CD14-positive monocyte (primary cell): Measurements from ENCODE around the gene FGD6. TPM values are rescaled to one million over a fixed set of nuclear protein-coding genes. Genes with fewer than 3 reads are reported as not detected.

Experiments used
- DNase-seq, 3 donors: peaks; one replicate each; pipeline ENCODE4 v3.0.0-alpha.2; 2011 to 2022
- H2AFZ ChIP-seq: 2 replicates; pipeline ENCODE4 v1.6.0; 2012; ENCODE audit warnings: mild to moderate bottlenecking, low read depth, low read length, inconsistent platforms; ENCODE audit not compliant: insufficient read depth, poor library complexity, severe bottlenecking
- H3K27ac ChIP-seq, 2 donors: 1 replicate in 1 of 2; 2 replicates in 1 of 2; pipeline ENCODE4 v1.5.1; 2012 to 2013; ENCODE audit warnings: low read length in 2 of 2, control low read depth in 1 of 2, inconsistent platforms in 1 of 2, low read depth in 1 of 2, mild to moderate bottlenecking in 1 of 2
- H3K27me3 ChIP-seq, 2 donors: one replicate each; pipeline versions ENCODE4 v1.6.0 to v1.6.1; 2011 to 2013; ENCODE audit warnings: low read length in 2 of 2; ENCODE audit not compliant: control insufficient read depth in 2 of 2, insufficient read depth in 2 of 2
- H3K36me3 ChIP-seq, 2 donors: replicated peaks in 1 of 2; 1 replicate in 1 of 2; 2 replicates in 1 of 2; pipeline versions ENCODE4 v1.5.1 to v1.6.1; 2012 to 2013; ENCODE audit warnings: low read length in 2 of 2, control low read depth in 1 of 2, inconsistent platforms in 1 of 2, mild to moderate bottlenecking in 1 of 2; ENCODE audit not compliant: insufficient read depth in 2 of 2, control insufficient read depth in 1 of 2
- H3K4me1 ChIP-seq, 2 donors: 1 replicate in 1 of 2; 2 replicates in 1 of 2; pipeline versions ENCODE4 v1.5.1 to v1.6.1; 2012 to 2013; ENCODE audit warnings: low read length in 2 of 2, control low read depth in 1 of 2, inconsistent platforms in 1 of 2, mild to moderate bottlenecking in 1 of 2, moderate library complexity in 1 of 2; ENCODE audit not compliant: insufficient read depth in 2 of 2, control insufficient read depth in 1 of 2
- H3K4me2 ChIP-seq: replicated peaks from 2 replicates; pipeline ENCODE3; 2012; ENCODE audit warnings: low read length, moderate library complexity, mild to moderate bottlenecking; ENCODE audit not compliant: poor library complexity, severe bottlenecking; ENCODE audit errors: extremely low read depth
- H3K4me3 ChIP-seq, 3 experiments: fragments of 200-600 bp in 1 of 3; sonication (generic) in 1 of 3; replicated peaks in 1 of 3; 1 replicate in 2 of 3; 2 replicates in 1 of 3; pipeline ENCODE4 v1.5.1; 2011 to 2013; ENCODE audit warnings: low read length in 3 of 3, mild to moderate bottlenecking in 3 of 3, control low read depth in 2 of 3, low read depth in 2 of 3, inconsistent platforms in 1 of 3, moderate library complexity in 1 of 3
- H3K79me2 ChIP-seq: 2 replicates; pipeline ENCODE4 v1.6.0; 2012; ENCODE audit warnings: mild to moderate bottlenecking, control low read depth, inconsistent platforms, low read length, moderate library complexity; ENCODE audit not compliant: insufficient read depth
- H3K9ac ChIP-seq: 2 replicates; pipeline ENCODE4 v1.6.0; 2017; ENCODE audit warnings: low read length, mild to moderate bottlenecking; ENCODE audit not compliant: insufficient read depth, poor library complexity, severe bottlenecking
- H3K9me3 ChIP-seq, 2 donors: replicated peaks in 1 of 2; 1 replicate in 1 of 2; 2 replicates in 1 of 2; pipeline versions ENCODE4 v1.5.1 to v1.6.1; 2012 to 2013; ENCODE audit warnings: low read length in 2 of 2, control low read depth in 1 of 2; ENCODE audit not compliant: control insufficient read depth in 1 of 2, insufficient read depth in 1 of 2
- H4K20me1 ChIP-seq: 2 replicates; pipeline ENCODE4 v1.6.0; 2012; ENCODE audit warnings: mild to moderate bottlenecking, low read length, control low read depth, moderate library complexity; ENCODE audit not compliant: insufficient read depth
- H3K27ac Mint-ChIP-seq, 7 donors: one replicate each; pipeline ENCODE4 v1.8.0; 2020; ENCODE audit warnings: mild to moderate bottlenecking in 7 of 7, mixed read lengths in 7 of 7, moderate library complexity in 6 of 7, inconsistent platforms in 2 of 7
- H3K27me3 Mint-ChIP-seq, 3 donors: one replicate each; pipeline ENCODE4 v1.8.0; 2021 to 2022; ENCODE audit warnings: low read depth in 3 of 3, mild to moderate bottlenecking in 3 of 3, mixed read lengths in 3 of 3, moderate library complexity in 3 of 3, inconsistent platforms in 1 of 3
- H3K36me3 Mint-ChIP-seq, 2 donors: one replicate each; pipeline ENCODE4 v1.8.0; 2020; ENCODE audit warnings: mixed read lengths in 2 of 2, inconsistent platforms in 1 of 2, mild to moderate bottlenecking in 1 of 2
- H3K4me1 Mint-ChIP-seq: one replicate; pipeline ENCODE4 v1.8.0; 2020; ENCODE audit warnings: mild to moderate bottlenecking, mixed read lengths
- H3K4me3 Mint-ChIP-seq, 2 donors: one replicate each; pipeline ENCODE4 v1.8.0; 2020; ENCODE audit warnings: mild to moderate bottlenecking in 2 of 2, mixed read lengths in 2 of 2, moderate library complexity in 1 of 2
- H3K9me3 Mint-ChIP-seq, 7 donors: one replicate each; pipeline ENCODE4 v1.8.0; 2020 to 2022; ENCODE audit warnings: mixed read lengths in 7 of 7, mild to moderate bottlenecking in 6 of 7, moderate library complexity in 6 of 7, inconsistent platforms in 2 of 7
- WGBS: methylation state at CpG from one replicate; pipeline ENCODE4 v1.1.5; 2013; ENCODE audit warnings: missing lambda C conversion rate; ENCODE audit not compliant: insufficient coverage; 5-methylcytosine and 5-hydroxymethylcytosine counted together
- intact Hi-C, 2 donors: fragments of 100-400 bp; cut with micrococcal nuclease; formaldehyde crosslinking; loops; one replicate each; pipeline versions ENCODE4 v1.15.0 to v1.15.1; 2023
- polyA plus RNA-seq, 3 donors: library from polyadenylated mRNA; depleted of rRNA in 1 of 3; unstranded in 2 of 3; stranded (reverse) in 1 of 3; fragments of 300-500 nt in 2 of 3; fragments of >200 nt in 1 of 3; fragmentation: Illumina TruSeq in 2 of 3; gene quantifications; 1 replicate in 2 of 3; 2 replicates in 1 of 3; pipeline ENCODE4 v1.2.3, GENCODE V29; 2012 to 2021
- TF ChIP-seq, protein P1 (sequence below): fragments of 200-600 bp; IDR thresholded peaks from one replicate; pipeline ENCODE4 v1.8.0; 2022; ENCODE audit warnings: antibody characterized with exemption, mild to moderate bottlenecking

FGD6 gene
- polyA plus RNA-seq, 3 donors: 4.0 to 8.1 (median 5.3) TPM

DNA sequence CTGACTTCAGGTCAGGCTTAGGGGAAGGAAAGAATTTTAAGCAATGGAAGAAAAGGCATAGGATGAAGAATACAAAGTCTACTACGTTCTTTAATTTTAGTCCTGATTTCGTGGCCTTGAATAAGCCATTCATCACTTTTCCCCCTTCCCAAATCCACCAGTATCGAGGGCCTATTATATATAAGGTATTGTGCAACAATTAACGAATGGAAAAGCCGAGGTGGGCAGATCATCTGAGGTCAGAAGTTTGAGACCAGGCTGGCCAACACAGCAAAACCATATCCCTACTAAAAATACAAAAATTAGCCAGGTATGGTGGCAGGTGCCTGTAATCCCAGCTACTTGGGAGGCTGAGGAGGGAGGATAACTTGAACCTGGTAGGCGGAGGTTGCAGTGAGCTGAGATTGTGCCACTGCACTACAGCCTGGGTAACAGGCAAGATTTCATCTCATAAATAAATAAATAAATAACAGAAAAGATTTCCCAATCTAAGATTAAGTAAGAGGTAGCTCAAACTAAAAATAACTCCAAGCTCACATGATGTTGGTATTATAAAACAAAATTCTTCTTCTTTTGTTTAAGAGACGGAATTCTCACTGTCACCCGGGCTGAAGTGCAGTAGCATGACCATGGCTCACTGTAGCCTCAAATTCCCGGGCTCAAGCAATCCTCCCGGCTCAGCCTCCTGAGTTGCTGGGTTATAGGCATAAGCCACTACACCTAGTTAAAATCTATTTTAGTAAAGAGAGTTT is 85.5 kb downstream of the FGD6 start:
- peak overlapping the region in 1 of 3 experiments; percentile 34 for H3K4me3 ChIP-seq
- peak overlapping the region in 1 of 2 donors; percentile 35 for H3K4me3 Mint-ChIP-seq
- peak; percentile 64 to 78 (median 75) for DNase-seq
- peak overlapping the region; percentile 41 for H3K4me2 ChIP-seq
- intact Hi-C loops: loop anchor here in 1 of 2 donors (5.0 kb wide), 1 partner anchor 86 kb away; the partner anchor contains the start of genes FGD6 and VEZT
- TF ChIP-seq, protein P1, sequence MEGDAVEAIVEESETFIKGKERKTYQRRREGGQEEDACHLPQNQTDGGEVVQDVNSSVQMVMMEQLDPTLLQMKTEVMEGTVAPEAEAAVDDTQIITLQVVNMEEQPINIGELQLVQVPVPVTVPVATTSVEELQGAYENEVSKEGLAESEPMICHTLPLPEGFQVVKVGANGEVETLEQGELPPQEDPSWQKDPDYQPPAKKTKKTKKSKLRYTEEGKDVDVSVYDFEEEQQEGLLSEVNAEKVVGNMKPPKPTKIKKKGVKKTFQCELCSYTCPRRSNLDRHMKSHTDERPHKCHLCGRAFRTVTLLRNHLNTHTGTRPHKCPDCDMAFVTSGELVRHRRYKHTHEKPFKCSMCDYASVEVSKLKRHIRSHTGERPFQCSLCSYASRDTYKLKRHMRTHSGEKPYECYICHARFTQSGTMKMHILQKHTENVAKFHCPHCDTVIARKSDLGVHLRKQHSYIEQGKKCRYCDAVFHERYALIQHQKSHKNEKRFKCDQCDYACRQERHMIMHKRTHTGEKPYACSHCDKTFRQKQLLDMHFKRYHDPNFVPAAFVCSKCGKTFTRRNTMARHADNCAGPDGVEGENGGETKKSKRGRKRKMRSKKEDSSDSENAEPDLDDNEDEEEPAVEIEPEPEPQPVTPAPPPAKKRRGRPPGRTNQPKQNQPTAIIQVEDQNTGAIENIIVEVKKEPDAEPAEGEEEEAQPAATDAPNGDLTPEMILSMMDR: no peak
- H3K79me2 ChIP-seq: no peaks in the 10 kb centered on the region
- H3K9me3 Mint-ChIP-seq: peaks cover 0 to 2% (median 0%) of the 10 kb centered on the region in 7 donors
- peaks cover 35 to 57% of the 10 kb centered on the region in 2 donors for H3K36me3 Mint-ChIP-seq
- peaks cover 27% of the 10 kb centered on the region for H3K4me1 Mint-ChIP-seq
- no peak overlapping the region for H3K9ac ChIP-seq
- H3K27me3 Mint-ChIP-seq: no peaks in the 10 kb centered on the region
- H3K36me3 ChIP-seq: peaks cover 14 to 48% of the 10 kb centered on the region in 2 donors
- H3K27ac Mint-ChIP-seq: peak overlapping the region; percentile 84 to 94 (median 93)
- H3K27me3 ChIP-seq: no peaks in the 10 kb centered on the region
- H4K20me1 ChIP-seq: no peaks in the 10 kb centered on the region
- no peaks in the 10 kb centered on the region for H3K9me3 ChIP-seq
- peak overlapping the region; percentile 79 to 81 for H3K27ac ChIP-seq
- H3K4me1 ChIP-seq: peaks cover 31 to 41% of the 10 kb centered on the region in 2 donors
- no CpG with 5 or more reads among the region's 10 CpGs for WGBS
- no peak overlapping the region for H2AFZ ChIP-seq

GRCh38 chr12:95130096-95130495 is 87.2 kb downstream of the FGD6 start:
- intact Hi-C loops: loop anchor here in 1 of 2 donors (5.0 kb wide), 1 partner anchor 87 kb away; the partner anchor contains the start of genes FGD6 and VEZT
- no peaks in the 10 kb centered on the region for H3K9me3 ChIP-seq

More at GRCh38 chr12:95130096-95130495, 87.2 kb downstream of the FGD6 start:
- Histone ChIP-seq H3K4me2 (no peak overlapping the region), H3K27me3 (no peaks in the 10 kb centered on the region), H4K20me1 (no peaks in the 10 kb centered on the region), H3K36me3 (peaks cover 10 to 36% of the 10 kb centered on the region in 2 donors), H3K9ac (no peak overlapping the region), H3K79me2 (no peaks in the 10 kb centered on the region), H2AFZ (no peak overlapping the region), H3K27ac (no peak overlapping the region), H3K4me3 (no peak overlapping the region), H3K4me1 (peaks cover 39 to 50% of the 10 kb centered on the region in 2 donors)
- peaks cover 33 to 52% of the 10 kb centered on the region in 2 donors for H3K36me3 Mint-ChIP-seq
- H3K9me3 Mint-ChIP-seq: peaks cover 0 to 2% (median 0%) of the 10 kb centered on the region in 7 donors
- H3K4me1 Mint-ChIP-seq: peaks cover 34% of the 10 kb centered on the region
- peak overlapping the region in 1 of 7 donors; percentile 36 for H3K27ac Mint-ChIP-seq
- 100% methylated on average over 1 of the region's 1 CpG for WGBS
- TF ChIP-seq, protein P1: no peak
- no peak for DNase-seq
- no peak overlapping the region for H3K4me3 Mint-ChIP-seq
- no peaks in the 10 kb centered on the region for H3K27me3 Mint-ChIP-seq
